ENCODE measurements around the gene PISD.
"Not testable (repeated sequence)": the region's sequence is repeated elsewhere in the genome, so short reads cannot be mapped to it uniquely, and the experiment has no call there.

PISD gene

DNA sequence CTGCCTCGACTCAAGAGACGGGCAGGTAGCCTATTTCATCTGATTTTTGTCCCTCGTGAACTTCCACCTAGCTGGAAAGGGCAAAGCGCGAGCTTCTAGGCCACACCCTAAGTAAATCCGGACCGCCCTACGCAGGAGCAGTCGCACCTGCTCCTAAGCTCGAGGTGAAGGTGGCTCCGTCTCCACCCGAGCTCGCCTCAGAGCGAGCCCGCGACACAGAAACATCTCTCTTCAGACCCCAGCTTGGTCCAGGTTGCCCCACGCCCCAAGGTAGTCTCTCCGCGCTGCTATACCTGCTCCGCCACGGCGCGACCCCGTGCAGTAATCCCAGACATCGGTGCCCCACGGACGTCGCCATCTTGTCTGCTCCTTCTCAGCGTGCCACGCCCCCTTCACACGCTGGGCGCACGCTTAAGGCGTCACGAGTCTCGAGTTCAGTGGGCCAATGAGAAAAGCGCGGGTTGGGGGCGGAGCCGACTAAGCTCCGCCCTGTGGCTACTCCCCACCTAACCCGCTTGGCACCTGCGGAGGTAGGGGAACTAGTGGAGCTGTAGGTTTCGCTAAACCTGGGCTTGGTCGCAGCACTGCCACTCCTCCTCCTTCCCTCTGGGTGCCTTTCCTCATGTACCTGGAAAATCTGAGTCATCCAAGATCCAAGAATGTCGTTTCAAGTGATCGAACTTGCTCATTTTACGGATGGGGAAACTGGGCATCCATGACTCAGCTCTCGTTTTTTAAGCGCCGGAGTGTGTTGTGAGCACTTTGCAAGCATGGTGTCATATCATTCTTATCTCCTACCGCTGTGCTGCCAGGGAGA is at the start of gene PISD:
PISD (minus strand) TSS at position 365 of the 817 bp plus-strand sequence; CDS start at position 358, 7 bp downstream.
- peak; percentile 90 to 93 for DNase-seq (ENCODE audit: low read depth in 1 of 2, low spot score in 1 of 2)

DNA sequence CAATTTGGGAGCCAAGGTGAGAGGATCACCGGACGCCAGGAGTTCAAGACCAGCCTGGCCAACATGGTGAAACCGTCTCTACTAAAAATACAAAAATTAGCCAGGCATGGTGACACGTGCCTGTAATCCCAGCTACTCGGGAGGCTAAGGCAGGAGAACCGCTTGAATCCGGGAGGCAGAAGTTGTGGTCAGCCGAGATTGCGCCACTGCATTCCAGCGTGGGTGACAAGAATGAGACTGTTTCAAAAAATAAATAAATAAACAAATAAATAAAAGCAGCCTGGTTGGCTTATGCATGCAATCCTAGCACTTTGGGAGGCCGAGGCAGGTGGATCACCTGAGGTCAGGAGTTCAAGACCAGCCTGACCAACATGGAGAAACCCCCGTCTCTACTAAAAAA is 49.2 kb upstream of the PISD start:
- DNase-seq (ENCODE audit: low read depth in 1 of 2, low spot score in 1 of 2), result not testable (repeated sequence)

DNA sequence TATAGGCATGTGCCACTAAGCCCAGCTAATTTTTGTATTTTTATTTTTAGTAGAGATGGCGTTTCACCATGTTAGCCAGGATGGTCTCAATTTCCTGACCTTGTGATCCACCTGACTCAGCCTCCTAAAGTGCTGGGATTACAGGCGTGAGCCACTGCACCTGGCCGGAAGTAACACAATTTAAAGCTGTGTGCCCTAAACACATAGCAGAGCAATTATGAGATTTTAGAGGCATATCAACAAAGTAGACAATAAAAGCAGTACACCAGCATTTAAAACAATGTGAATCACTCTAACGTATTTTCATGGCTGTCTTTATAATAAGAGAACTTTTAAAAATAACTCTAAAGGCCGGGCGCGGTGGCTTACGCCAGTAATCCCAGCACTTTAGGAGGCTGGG is 45.5 kb upstream of the PISD start:
- DNase-seq (ENCODE audit: low read depth in 1 of 2, low spot score in 1 of 2), result no peak

DNA sequence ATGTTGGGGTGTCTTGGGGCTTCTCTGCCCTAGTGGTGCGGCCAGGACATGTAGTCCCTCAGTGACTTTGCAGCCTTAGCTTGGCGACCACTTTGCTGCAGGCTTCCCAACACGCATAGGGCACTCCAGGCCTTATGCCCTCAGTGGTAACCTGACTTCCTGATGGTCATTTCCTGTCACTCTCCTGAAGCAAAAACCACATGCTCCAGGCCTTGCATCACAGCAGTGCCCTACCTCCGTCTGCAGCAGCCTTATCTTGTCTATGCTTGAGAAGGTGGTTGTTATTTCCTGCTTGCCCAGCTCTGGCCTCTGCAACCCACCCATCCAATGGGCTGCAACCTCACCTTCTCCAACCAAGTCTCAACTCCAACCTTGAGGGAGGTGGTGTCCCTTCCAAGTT is 33.4 kb upstream of the PISD start:
- DNase-seq (ENCODE audit: low read depth in 1 of 2, low spot score in 1 of 2), result no peak

DNA sequence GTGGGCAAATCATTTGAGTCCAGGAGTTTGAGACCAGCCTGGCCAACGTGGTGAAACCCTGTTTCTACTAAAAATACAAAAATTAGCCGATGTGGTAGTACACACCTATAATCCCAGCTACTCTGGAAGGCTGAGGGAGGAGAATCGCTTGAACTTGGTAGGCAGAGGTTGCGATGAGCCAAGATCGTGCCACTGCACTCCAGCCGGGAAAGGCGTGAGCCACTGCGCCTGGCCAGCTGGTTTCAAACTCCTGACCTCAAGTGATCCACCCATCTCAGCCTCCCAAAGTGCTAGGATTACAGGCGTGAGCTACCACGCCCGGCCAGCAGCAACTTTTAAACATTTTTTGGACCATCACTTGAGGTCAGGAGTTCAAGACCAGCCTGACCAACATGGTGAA is 32.0 kb upstream of the PISD start:
- DNase-seq (ENCODE audit: low read depth in 1 of 2, low spot score in 1 of 2), result not testable (repeated sequence)

DNA sequence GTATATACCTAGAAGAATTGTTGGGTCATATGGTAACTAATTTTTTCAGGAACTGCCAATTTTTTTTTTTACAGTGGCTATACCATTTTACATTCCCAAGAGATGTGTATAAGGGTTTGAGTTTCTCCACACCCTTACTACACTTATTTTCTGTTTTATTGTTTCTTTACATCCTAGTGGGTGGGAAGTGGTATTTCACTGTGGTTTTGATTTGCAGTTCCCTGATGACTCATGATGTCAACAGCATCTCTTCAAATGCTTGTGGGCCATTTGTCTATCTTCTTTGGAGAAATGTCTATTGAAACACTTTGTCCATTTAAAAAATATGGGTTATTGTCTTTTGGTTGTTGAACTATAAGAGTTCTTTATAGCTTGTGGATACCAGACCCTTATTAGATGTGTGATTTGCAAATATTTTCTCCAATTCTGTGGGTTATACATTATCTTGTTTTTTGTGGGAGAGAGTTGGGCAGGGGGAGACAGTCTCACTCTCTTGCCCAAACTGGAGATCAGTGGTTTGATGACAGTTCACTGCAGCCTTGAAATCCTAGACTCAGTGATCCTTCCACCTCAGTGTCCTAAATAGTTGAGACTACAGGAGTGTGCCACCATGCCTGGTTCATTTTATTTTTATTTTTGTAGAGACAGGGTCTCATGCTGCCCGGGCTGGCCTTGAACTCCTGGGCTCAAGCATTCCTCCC is 30.3 kb upstream of the PISD start:
- no peak for DNase-seq (ENCODE audit: low read depth in 1 of 2, low spot score in 1 of 2)

DNA sequence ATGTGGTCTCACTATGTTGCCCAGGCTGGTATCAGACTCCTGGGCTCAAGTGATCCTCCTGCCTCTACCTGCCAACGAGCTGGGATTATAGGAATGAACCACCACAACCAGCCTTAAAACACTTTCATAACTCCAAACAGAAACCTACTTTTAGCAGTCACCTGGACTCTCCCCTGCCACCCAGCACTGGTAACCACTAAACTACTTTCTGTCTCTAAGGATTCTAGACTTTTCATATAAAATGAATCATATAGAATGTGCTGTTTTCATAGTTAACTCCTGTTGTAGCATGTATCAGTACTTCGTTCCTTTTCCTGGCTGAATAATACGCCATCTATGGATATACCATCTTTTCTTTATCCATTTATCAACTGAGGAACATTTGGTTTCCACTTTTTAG is 29.4 kb upstream of the PISD start:
- DNase-seq (ENCODE audit: low read depth in 1 of 2, low spot score in 1 of 2), result no peak

DNA sequence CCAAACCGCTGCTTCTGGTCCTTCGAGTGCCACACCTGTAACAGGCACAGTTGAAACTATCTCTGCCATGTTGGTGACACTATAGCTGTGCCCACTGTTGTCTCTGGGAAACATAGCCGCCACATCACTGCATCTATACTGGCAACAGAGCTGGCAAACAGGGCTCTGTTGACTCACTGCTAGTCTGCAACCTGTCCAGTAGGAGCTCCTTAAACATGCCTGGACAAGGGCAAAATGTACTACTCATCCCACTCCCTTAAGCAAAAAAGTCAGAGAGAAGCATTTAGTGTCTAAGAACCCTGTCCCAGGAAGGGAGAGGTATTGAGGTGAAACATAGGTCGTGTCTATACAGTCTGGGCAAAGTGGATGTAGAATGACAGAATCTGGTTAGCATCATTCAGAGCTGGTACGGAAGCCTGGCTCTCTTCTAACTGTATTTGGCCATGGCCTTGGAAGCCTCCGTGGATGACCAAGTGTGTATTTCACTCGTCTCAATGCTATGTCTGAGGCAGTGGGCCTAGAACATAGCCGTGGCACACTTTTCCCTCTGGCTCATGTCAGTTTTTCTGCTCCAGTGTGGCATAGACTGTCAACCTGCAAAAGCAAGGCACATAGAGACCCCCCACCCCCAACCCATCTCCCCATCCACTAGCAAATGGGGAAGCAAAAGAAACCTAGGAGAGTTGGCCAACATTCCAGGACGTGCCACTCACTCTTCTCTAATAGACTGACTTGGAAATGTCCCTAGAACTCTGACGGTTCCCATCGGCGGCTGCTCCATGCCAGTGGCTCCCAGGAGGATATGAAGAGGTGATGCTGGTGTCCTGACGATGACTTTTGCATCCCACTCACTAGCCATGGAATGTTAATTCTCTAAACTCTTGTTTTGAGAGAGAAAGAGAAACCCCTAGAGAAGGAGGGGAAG is 21.4 kb upstream of the PISD start:
- DNase-seq (ENCODE audit: low read depth in 1 of 2, low spot score in 1 of 2), result no peak

DNA sequence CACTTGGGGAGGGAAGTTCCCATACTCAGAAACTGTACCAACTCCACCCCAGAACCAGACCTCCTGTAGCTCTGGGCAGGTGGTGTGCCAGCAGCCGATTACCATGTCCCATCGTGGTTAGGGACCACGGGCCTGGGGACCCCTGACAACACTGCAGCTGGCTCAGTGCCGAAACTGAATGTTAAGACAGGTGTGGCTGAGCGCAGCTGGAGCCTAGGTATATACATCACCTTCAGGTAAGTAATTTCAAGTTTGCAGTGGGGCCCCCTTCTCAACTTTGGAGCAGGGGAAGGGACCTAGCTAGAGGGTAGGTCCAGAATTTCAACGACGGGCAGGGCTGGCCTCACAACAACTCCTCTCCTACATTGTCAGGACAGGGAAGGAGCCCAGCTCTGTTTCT is 20.7 kb upstream of the PISD start:
- no peak for DNase-seq (ENCODE audit: low read depth in 1 of 2, low spot score in 1 of 2)

DNA sequence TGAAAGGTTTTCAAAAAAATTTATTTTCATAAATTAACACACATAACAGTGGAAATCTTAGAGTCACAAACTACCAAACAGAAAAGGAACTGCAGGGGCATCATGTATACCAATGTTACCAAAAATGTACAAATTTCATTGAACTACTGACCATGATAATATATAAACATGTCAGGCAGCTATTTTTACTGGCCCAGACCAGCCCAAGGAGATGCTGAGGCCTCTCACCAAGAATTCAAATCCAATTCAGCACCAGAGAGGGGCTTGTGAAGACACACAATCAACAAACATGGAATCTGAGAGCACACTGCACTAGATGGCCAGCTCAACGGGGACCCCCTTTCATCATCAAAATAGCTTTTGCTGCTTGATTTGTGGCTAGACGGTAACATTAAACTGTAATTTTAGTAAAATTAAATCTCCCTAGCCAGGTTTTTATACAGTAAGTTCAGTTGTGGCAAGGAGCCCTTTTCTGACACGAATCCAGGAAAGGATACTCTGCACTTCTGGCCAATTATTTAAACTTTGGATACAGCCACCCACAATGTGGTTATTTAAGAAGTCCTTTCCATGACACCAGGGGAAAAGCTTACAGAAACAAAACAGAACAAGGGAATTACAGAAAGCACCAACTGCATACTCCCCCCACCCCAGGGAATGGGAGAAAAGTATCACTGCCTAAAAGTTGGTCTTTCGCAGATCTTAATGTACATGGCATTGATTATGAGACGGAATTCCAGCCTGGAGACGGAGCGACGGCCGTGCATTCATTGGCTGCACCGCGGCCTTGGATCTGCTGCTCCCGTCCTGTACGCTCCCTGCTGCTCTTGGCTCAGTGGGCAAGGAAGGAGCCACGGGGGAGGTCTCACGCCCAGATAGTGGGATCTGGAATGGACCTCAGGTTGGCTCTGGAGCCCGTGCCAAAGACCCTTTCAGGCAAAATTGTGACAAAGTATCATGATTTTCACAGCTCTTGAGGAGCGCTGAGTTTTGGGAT is 19.6 kb upstream of the PISD start:
- no peak for DNase-seq (ENCODE audit: low read depth in 1 of 2, low spot score in 1 of 2)

DNA sequence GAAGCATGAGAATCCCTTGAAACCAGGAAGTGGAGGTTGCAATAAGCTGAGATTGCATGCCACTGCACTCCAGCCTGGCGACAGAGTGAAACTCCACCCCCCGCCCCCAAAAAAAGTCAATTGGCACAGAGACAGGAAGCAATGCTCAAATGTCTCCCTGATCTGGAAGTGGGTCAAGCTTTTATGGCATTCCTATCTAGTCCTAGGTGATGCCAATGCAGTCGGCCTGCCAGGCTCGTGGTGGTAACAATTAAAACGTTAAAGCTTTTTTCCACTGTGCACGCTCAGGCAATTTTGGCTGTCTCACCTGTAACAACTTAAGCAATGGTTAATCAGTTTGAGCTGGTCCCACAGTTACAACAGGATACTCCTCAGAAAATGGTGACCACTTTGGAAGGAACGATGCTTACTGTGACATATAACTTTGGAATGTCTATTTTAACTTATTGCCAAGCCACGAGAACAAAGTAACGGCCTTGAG is 18.9 kb upstream of the PISD start:
- no peak for DNase-seq (ENCODE audit: low read depth in 1 of 2, low spot score in 1 of 2)

DNA sequence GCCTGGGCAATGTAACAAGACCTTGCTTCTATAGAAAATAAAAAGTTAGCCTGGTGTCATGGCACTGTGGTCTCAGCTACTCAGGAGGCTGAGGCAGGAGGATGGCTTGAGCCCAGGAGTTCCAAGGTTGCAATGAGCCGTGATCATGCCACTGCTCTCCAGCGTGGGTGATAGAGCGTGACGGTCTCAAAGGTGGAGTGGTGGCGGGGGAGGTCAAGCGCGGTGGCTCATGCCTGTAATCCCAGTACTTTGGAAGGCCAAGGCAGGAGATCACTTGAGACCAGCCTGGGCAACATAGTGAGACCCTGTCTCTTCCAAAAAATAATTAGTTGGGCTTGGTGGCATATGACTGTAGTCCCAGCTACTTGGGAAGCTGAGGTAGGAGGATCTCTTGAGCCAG is 16.7 kb upstream of the PISD start:
- no peak for DNase-seq (ENCODE audit: low read depth in 1 of 2, low spot score in 1 of 2)

DNA sequence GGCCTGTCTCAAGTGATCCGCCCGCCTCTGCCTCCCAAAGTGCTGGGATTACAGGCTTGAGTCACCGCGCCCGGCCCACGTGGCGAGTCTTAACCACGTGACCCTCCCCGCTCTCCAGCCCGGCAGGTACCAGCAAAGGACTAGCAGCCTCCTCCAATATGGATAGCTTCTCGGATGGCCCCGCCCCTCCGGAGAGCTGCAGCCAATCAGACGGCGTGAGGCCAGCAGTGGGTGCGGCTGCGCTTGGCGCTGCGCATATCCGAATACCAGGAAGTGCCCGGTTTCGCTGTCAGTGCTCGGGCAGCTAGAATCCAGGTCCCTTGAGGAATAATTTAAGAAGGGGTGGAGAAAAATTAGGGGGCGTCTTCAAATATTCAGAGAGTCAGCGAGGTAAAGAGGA is 14.7 kb upstream of the PISD start:
- DNase-seq (ENCODE audit: low read depth in 1 of 2, low spot score in 1 of 2), result peak; percentile 85 to 86

DNA sequence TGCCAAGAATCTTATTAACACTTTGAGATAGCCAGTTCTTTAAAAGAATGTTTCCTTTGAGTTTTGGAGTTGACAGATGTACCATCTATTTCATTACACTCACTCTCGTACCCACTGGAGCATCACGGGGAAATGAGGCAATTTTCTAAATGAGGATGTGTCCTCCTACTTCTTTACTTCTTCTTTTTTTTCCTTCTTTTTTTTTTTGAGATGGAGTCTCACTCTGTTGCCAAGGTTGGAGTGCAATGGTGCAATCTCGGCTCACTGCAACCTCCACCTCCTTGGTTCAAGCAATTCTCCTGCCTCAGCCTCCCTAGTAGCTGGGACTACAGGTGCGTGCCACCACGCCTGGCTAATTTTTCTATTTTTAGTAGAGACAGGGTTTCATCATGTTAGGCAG is 12.2 kb upstream of the PISD start:
- DNase-seq (ENCODE audit: low read depth in 1 of 2, low spot score in 1 of 2), result not testable (repeated sequence)

DNA sequence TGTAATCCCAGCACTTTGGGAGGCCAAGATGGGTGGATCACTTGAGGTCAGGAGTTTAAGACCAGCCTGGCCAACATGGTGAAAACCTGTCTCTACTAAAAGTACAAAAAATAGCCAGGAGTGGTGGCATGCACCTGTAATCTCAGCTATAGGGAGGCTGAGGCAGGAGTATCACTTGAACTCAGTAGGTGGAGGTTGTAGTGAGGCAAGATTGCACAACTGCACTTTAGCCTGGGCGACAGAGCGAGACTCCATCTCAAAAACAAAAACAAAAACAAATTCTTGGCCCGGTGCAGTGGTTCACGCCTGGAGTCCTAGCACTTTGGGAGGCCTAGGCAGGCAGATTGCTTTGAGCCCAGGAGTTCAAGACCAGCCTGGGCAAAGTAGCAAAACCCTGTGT is 6.8 kb upstream of the PISD start:
- DNase-seq (ENCODE audit: low read depth in 1 of 2, low spot score in 1 of 2), result not testable (repeated sequence)

DNA sequence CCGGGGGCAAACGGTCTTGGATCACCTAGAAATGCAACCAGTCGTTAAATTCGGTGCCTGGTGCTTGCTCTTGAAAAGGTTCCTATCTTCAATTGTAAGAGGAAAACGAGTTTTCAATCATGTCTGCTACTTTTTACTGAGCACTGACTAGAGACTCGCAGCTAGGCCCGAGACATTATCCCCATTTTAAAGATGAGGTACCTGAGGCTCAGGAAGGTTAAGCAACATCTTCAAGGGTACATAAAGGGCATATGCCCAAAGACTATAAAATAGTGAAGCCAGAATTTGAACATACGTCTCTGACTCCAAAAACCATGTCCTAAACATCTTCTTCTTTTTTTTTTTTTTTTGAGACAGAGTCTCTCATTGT is 638 bp upstream of the PISD start:
- no peak for DNase-seq (ENCODE audit: low read depth in 1 of 2, low spot score in 1 of 2)

DNA sequence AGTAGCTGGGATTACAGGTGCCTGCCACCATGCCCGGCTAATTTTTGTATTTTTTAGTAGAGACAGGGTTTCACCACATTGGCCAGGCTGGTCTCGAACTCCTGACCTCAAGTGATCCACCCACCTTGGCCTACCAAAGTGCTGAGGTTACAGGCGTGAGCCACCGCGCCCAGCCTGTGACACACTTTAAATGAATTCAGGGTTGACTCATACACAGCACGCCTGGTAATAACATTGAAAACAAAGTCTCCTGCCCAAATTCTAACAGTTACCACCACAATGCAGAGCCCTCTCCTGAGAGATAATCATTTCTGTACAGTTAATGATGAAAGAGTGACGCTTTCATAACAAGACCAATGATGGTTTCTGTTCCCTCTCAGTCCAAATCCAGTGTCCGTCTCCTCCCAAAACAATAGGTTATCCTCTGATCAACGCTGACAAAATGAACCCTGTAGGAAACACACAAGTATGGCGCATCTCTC is 1.1 kb downstream of the PISD start:
- peak in 1 of 2 donors; percentile 14 for DNase-seq (ENCODE audit: low read depth in 1 of 2, low spot score in 1 of 2)

DNA sequence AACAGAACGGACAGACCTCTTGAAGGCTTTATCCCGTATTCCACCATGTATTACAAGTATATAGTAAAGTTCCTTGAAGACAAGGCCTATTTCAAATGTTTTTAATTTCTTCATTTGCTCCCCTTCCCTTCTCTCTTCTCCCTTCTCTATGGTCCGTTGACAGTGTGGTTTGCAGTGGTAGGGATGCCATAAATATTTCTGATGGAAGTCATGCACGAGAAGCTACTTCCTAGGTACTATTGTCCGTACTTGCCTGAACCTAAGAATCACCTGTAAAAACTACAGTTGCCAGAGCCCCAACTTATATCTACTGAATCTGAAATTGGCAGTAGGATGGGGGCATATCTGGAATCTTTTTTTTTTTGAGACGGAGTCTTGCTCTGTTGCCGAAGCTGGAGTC is 2.8 kb downstream of the PISD start:
- DNase-seq (ENCODE audit: low read depth in 1 of 2, low spot score in 1 of 2), result no peak

DNA sequence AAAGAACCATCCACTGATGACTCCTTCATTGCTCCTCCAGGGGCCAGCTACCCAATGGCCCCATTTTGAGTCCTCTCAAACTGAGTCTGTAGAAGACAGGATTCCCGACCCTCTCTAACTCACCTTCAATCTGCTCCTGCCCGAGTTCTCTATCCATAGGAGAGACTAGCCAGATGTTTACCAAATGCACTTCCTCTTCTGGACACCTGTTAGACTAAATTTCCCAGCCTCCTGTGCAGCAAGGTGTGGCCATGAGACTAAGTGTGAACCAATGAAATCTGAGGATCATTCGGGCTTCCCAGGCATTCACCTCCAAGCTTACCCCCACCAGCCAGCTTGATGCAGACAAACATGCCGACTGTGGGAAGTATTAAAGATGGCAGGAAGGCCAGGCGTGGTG is 7.6 kb downstream of the PISD start:
- DNase-seq (ENCODE audit: low read depth in 1 of 2, low spot score in 1 of 2), result no peak

DNA sequence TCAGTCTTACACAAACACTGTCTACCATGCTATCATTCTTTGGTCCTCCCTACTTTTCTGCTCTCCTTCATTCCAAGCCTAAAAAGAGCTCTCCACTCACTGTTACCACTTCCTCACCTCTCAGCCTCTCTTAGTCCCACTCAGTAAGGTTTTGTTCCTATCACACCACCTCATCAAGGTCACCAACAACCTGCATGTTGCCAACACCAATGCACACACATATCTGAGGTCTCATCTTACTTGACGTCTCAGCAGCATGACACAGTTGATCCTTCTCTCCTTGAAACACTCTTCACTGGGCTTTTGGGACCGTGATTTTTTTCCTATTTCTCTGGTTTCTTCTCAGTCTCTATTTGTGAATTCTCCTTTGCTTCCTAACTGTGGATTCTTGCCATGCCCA is 8.1 kb downstream of the PISD start:
- DNase-seq (ENCODE audit: low read depth in 1 of 2, low spot score in 1 of 2), result no peak

Measured in stimulated activated CD4-positive, alpha-beta T cell treated with anti-CD3 and anti-CD28 coated beads, Interleukin-15, amount 100 ng/mL, for 1 hour (primary cell).